HG03439 (cell line): Measurements from ENCODE around the gene SLMAP.

Source experiments
- ATAC-seq: cut with Tn5 transposase; IDR thresholded peaks from one replicate; pipeline ENCODE4 v1.9.1; 2021; ENCODE audit warnings: mild to moderate bottlenecking, moderate library complexity; ENCODE audit not compliant: unreplicated experiment

The SLMAP gene

GRCh38 chr3:57937092-57937491, 181.0 kb downstream of the SLMAP start:
- no peak for ATAC-seq

GRCh38 chr3:57939775-57940174, 183.7 kb downstream of the SLMAP start:
- ATAC-seq: no peak

GRCh38 chr3:57942388-57942787, 186.3 kb downstream of the SLMAP start:
- ATAC-seq: no peak

GRCh38 chr3:57942872-57943283, 186.8 kb downstream of the SLMAP start:
- ATAC-seq: no peak

GRCh38 chr3:57943525-57944495, 187.7 kb downstream of the SLMAP start:
- ATAC-seq: no peak

GRCh38 chr3:57946970-57947381, 190.9 kb downstream of the SLMAP start:
- no peak for ATAC-seq

GRCh38 chr3:57948080-57948671, 192.1 kb downstream of the SLMAP start:
- ATAC-seq: no peak

- no peak for ATAC-seq
Observed at GRCh38 chr3:57948781-57949242, 192.7 kb downstream of the SLMAP start.

GRCh38 chr3:57949344-57949743, 193.2 kb downstream of the SLMAP start:
- ATAC-seq: no peak

GRCh38 chr3:57949785-57950615, 193.9 kb downstream of the SLMAP start:
- no peak for ATAC-seq

GRCh38 chr3:57951066-57951882, 195.2 kb downstream of the SLMAP start:
- no peak for ATAC-seq

GRCh38 chr3:57952208-57952631, 196.1 kb downstream of the SLMAP start:
- ATAC-seq: no peak

GRCh38 chr3:57952651-57953050, 196.5 kb downstream of the SLMAP start:
- ATAC-seq: no peak

GRCh38 chr3:57953576-57953975, 197.5 kb downstream of the SLMAP start:
- no peak for ATAC-seq

- no peak for ATAC-seq
Observed at GRCh38 chr3:57956119-57956832, 200.2 kb downstream of the SLMAP start.

- ATAC-seq: no peak
Observed at GRCh38 chr3:57956833-57957174, 200.7 kb downstream of the SLMAP start.

GRCh38 chr3:57957824-57958223, 201.7 kb downstream of the SLMAP start:
- ATAC-seq: no peak

GRCh38 chr3:57958642-57959422, 202.7 kb downstream of the SLMAP start:
- ATAC-seq: no peak
